Measurements from ENCODE around the gene ASIC2. TPM values are rescaled to one million over a fixed set of nuclear protein-coding genes. Genes with fewer than 3 reads are reported as not detected.

The ASIC2 gene
- total RNA-seq, 2 experiments from 2014 or later: not detected

- H3K4me1 Mint-ChIP-seq (ENCODE audit: low read depth): no peaks in the 10 kb centered on the region
- DNase-seq: no peak
- intact Hi-C loops (cut with micrococcal nuclease): no loop called here
- peaks cover 6% of the 10 kb centered on the region for H3K27me3 Mint-ChIP-seq
- H3K9me3 Mint-ChIP-seq: no peaks in the 10 kb centered on the region
- no peak overlapping the region for H3K4me3 Mint-ChIP-seq
- CTCF ChIA-PET: no interaction called here
- POLR2A ChIA-PET: no interaction called here
- TF ChIP-seq CTCF (IDR thresholded peaks at IDR 0.05): no peak
- H3K27ac Mint-ChIP-seq: no peak overlapping the region
- no peaks in the 10 kb centered on the region for H3K36me3 Mint-ChIP-seq (ENCODE audit: low read depth)
- ATAC-seq: no peak
Observed at GRCh38 chr17:33284022-33284421, 9.1 kb downstream of the ASIC2 start.

DNA sequence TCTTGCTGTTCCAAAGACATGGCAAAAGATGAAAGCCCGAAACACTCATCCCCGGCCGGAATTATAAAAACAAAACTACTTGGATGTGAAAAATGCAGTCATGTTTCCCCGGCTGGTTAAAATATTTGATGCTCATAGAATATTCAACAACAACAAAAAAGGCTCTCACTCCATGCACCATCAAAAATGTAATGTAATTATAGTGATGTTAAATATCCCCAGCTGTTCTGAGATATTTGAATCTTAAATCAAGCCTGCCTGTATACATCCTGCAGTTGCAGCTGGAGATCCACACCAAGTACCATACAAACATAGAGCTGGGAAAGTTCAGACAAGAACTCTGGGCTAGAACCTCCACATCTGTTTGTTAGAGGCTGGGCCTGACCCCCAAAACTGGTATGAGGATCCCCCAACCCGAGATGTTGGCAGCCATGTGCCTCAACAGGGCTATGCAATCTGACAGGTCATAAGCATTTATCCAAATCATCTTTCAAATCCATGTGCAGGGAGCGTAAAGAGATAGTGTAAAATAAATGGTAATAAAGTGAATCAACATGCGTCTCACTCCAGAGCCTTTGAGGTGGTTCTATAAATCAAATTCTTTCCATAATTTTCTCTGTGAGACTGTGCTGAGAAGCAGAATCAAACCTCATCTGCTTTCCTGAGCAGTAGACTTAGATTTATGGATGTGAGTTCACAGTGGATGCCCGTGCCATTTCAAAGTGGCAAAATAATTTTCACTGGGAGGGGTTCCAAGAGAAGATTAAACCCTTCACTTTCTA is 12.7 kb downstream of the ASIC2 start:
- Mint-ChIP-seq H3K4me1 (ENCODE audit: low read depth) (no peaks in the 10 kb centered on the region), H3K27me3 (peaks cover 4% of the 10 kb centered on the region), H3K36me3 (ENCODE audit: low read depth) (no peaks in the 10 kb centered on the region), H3K27ac (no peak overlapping the region), H3K4me3 (no peak overlapping the region), H3K9me3 (no peaks in the 10 kb centered on the region)
- intact Hi-C loops (cut with micrococcal nuclease): no loop called here
- ChIA-PET CTCF (no interaction called here), POLR2A (no interaction called here)
- no peak for DNase-seq
- no peak for ATAC-seq
- no peak for TF ChIP-seq CTCF (IDR thresholded peaks at IDR 0.05)

- Mint-ChIP-seq H3K4me1 (ENCODE audit: low read depth) (no peaks in the 10 kb centered on the region), H3K9me3 (no peaks in the 10 kb centered on the region), H3K4me3 (no peak overlapping the region), H3K27me3 (peaks cover 4% of the 10 kb centered on the region), H3K36me3 (ENCODE audit: low read depth) (no peaks in the 10 kb centered on the region), H3K27ac (no peak overlapping the region)
- no peak for DNase-seq
- ChIA-PET POLR2A (no interaction called here), CTCF (no interaction called here)
- TF ChIP-seq CTCF (IDR thresholded peaks at IDR 0.05): no peak
- no peak for ATAC-seq
- intact Hi-C loops (cut with micrococcal nuclease): no loop called here
Observed at GRCh38 chr17:33277436-33278100, 15.5 kb downstream of the ASIC2 start.

DNA sequence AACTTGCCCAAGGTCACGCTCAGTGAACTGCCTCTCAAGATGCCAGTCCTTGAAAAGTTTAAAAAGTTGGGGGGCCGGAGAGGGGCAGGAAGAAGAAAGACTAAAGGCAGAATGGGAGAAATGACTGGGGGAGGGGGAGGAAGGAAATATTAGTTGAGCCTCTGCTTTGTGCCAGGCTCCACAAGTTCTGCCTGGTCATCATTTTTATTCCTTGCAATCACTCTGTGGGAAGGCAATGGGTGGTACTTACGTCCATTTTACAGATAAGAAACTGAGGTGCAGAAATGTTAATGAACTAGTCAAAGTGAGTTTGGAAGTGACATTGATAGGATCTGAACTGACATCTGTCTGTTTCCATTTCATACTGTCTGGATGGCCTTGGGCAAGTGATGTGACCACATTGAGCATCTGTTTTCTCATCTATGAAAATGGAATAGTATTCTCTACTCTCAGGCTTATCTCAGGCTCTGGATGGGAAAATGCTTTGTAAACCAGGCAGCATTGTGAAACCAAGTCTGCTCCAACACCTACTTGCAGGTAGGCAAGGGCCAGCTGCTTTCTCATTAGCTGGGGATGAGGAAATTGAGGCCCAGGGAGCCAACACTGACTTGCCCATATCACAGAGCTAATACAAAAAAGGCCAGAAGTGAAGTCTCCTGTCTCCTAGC is 19.2 kb downstream of the ASIC2 start:
- ATAC-seq (no peak), DNase-seq (no peak)
- H3K27ac Mint-ChIP-seq: no peak overlapping the region
- no peaks in the 10 kb centered on the region for H3K9me3 Mint-ChIP-seq
- POLR2A ChIA-PET: no interaction called here
- CTCF ChIA-PET: interaction anchor here (0.8 kb wide), 1 partner anchor 275 kb away, joined by 4 read pairs; no protein-coding TSS in a partner anchor
- no peaks in the 10 kb centered on the region for H3K4me1 Mint-ChIP-seq (ENCODE audit: low read depth)
- no peak overlapping the region for H3K4me3 Mint-ChIP-seq
- TF ChIP-seq CTCF (IDR thresholded peaks at IDR 0.05): no peak
- H3K27me3 Mint-ChIP-seq: peaks cover 1% of the 10 kb centered on the region
- intact Hi-C loops (cut with micrococcal nuclease): no loop called here
- H3K36me3 Mint-ChIP-seq (ENCODE audit: low read depth): no peaks in the 10 kb centered on the region

DNA sequence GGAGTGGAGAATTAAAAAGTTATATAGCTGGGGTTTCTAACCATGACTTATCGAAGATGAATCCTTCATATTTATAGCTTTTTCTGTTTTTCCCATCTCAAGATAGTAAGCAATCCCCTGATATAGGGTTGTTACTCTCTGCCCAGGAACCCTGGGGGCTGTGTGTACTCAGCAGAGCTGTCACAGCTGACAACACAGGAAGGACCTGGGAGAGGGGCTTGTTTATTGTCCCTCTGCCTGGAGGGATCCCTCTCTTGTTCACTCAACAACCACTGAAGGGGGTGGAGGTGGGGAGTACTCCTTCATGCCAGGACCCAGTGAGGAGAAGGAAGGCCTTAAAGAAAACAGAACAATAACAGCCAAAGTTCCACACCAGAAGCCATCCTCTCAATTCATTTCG is 19.8 kb downstream of the ASIC2 start:
- CTCF ChIA-PET: interaction anchor here (0.8 kb wide), 1 partner anchor 274 kb away, joined by 4 read pairs; no protein-coding TSS in a partner anchor
- no peaks in the 10 kb centered on the region for H3K4me1 Mint-ChIP-seq (ENCODE audit: low read depth)
- H3K4me3 Mint-ChIP-seq: no peak overlapping the region
- no peak for DNase-seq
- intact Hi-C loops (cut with micrococcal nuclease): no loop called here
- no peak for TF ChIP-seq CTCF (IDR thresholded peaks at IDR 0.05)
- H3K36me3 Mint-ChIP-seq (ENCODE audit: low read depth): no peaks in the 10 kb centered on the region
- ATAC-seq: no peak
- no peak overlapping the region for H3K27ac Mint-ChIP-seq
- POLR2A ChIA-PET: no interaction called here
- no peaks in the 10 kb centered on the region for H3K9me3 Mint-ChIP-seq
- peaks cover 1% of the 10 kb centered on the region for H3K27me3 Mint-ChIP-seq

Measured in activated CD8-positive, alpha-beta T cell treated with anti-CD3 and anti-CD28 coated beads for 36 hours (primary cell).